Hepatocyte (in vitro differentiated cells): ENCODE data around the gene GXYLT2. TPM values are rescaled to one million over a fixed set of nuclear protein-coding genes. Genes with fewer than 3 reads are reported as not detected.

Experiments
- DNase-seq: peaks from one replicate; pipeline ENCODE4 v3.0.0-alpha.2; 2016; ENCODE audit warnings: low spot score
- H2AFZ ChIP-seq: fragments of 200-600 bp; sonication (generic); 2 replicates; pipeline ENCODE4 v1.6.0; 2016; ENCODE audit warnings: antibody characterized with exemption, mild to moderate bottlenecking
- H3K27ac ChIP-seq: fragments of 200-600 bp; sonication (generic); 2 replicates; pipeline ENCODE4 v1.5.1; 2016; ENCODE audit warnings: mild to moderate bottlenecking
- H3K27me3 ChIP-seq: fragments of 200-600 bp; sonication (generic); 2 replicates; pipeline ENCODE4 v1.6.1; 2016
- H3K36me3 ChIP-seq: fragments of 200-600 bp; sonication (generic); replicated peaks from 2 replicates; pipeline ENCODE4 v1.5.1; 2016; ENCODE audit warnings: low read depth; ENCODE audit not compliant: insufficient read depth
- H3K4me1 ChIP-seq: fragments of 200-600 bp; sonication (generic); 2 replicates; pipeline ENCODE4 v1.5.1; 2016; ENCODE audit warnings: mild to moderate bottlenecking, moderate library complexity; ENCODE audit not compliant: insufficient read depth
- H3K4me2 ChIP-seq: fragments of 200-600 bp; sonication (generic); 2 replicates; pipeline ENCODE4 v1.6.0; 2016
- H3K4me3 ChIP-seq: fragments of 200-600 bp; sonication (generic); 2 replicates; pipeline ENCODE4 v1.5.1; 2016; ENCODE audit warnings: mild to moderate bottlenecking
- H3K79me2 ChIP-seq: fragments of 200-600 bp; sonication (generic); 2 replicates; pipeline ENCODE4 v1.6.0; 2017; ENCODE audit warnings: mild to moderate bottlenecking
- H3K9me2 ChIP-seq: fragments of 200-600 bp; sonication (generic); replicated peaks from 2 replicates; pipeline ENCODE4 v1.6.0; 2017; ENCODE audit warnings: mild to moderate bottlenecking; ENCODE audit not compliant: insufficient read depth
- H3K9me3 ChIP-seq: fragments of 200-600 bp; sonication (generic); 2 replicates; pipeline ENCODE4 v1.5.1; 2016; ENCODE audit warnings: low read depth, mild to moderate bottlenecking
- H4K20me1 ChIP-seq: fragments of 200-600 bp; sonication (generic); 2 replicates; pipeline ENCODE4 v1.6.0; 2016; ENCODE audit warnings: mild to moderate bottlenecking; ENCODE audit not compliant: insufficient read depth, poor library complexity, severe bottlenecking
- EZH2 ChIP-seq: fragments of 200-600 bp; sonication (generic); IDR thresholded peaks from 2 replicates; pipeline ENCODE4 v1.6.1; 2016; ENCODE audit warnings: antibody characterized with exemption, mild to moderate bottlenecking, borderline replicate concordance
- EZH2phosphoT487 ChIP-seq: fragments of 200-600 bp; sonication (generic); IDR thresholded peaks from one replicate; pipeline ENCODE4 v1.6.1; 2018; ENCODE audit warnings: antibody characterized with exemption, mild to moderate bottlenecking, low read depth, moderate library complexity; ENCODE audit not compliant: unreplicated experiment, severe bottlenecking
- WGBS: methylation state at CpG from one replicate; pipeline ENCODE4 v1.1.6; 2016; ENCODE audit warnings: low lambda C conversion rate; ENCODE audit errors: missing lambda C conversion rate; 5-methylcytosine and 5-hydroxymethylcytosine counted together
- polyA plus RNA-seq: library from polyadenylated mRNA; unstranded; fragments of >200 nt; fragmentation: Nextera tagmentation; extraction: Ambion mirVana; gene quantifications from 2 replicates; pipeline ENCODE4 v1.2.1, GENCODE V29; 2016
- total RNA-seq: library from RNA; depleted of rRNA; stranded (reverse); fragments of >200 nt; gene quantifications from 2 replicates; pipeline ENCODE4 v1.2.3, GENCODE V29; 2014
- TF ChIP-seq, protein P1 (sequence below): fragments of 200-600 bp; sonication (generic); IDR thresholded peaks from 2 replicates; pipeline ENCODE4 v1.5.1; 2016; ENCODE audit warnings: antibody characterized with exemption, mild to moderate bottlenecking; ENCODE audit not compliant: poor library complexity

The GXYLT2 gene
- total and polyA plus RNA-seq, 2 experiments from 2014 or later: 27.4 to 35.7 TPM

DNA sequence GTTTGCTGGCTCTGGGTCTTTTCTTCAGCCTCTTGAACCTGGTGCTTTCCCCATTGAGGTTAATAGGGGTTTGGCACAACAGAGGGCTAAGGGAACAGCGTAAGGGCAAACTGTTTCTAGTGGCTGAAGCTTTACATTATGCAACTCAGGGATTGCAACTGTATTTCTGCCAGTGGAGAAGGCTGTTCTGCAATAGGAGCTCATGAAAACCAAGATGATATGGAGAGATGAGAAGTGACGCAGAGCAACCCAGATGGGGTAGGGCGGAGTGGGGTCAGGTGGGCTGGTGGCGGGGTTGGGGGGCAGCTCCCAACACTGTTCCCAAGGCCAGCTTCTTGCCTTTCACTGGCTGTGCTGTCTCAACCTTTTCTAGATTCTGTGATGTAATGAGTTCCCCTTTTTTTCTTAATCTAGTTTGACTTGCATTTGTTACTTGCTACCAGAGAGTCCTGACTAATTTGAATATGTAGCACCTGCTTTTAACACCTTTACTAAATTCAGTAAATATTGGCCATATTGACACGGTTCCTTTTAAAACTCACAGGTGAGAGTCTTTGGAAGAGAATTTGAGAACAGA lies 7.2 kb downstream of the GXYLT2 start:
- Histone ChIP-seq H3K4me3 (no peak overlapping the region), H2AFZ (no peak overlapping the region), H3K9me2 (no peaks in the 10 kb centered on the region), H3K27ac (no peak overlapping the region), H3K9me3 (no peaks in the 10 kb centered on the region), H3K4me2 (no peak overlapping the region), H3K4me1 (peaks cover 40% of the 10 kb centered on the region), H3K27me3 (no peaks in the 10 kb centered on the region), H3K36me3 (no peaks in the 10 kb centered on the region), H4K20me1 (no peaks in the 10 kb centered on the region), H3K79me2 (peaks cover 48% of the 10 kb centered on the region)
- TF ChIP-seq EZH2phosphoT487 (no peak), EZH2 (no peak)
- TF ChIP-seq, protein P1, sequence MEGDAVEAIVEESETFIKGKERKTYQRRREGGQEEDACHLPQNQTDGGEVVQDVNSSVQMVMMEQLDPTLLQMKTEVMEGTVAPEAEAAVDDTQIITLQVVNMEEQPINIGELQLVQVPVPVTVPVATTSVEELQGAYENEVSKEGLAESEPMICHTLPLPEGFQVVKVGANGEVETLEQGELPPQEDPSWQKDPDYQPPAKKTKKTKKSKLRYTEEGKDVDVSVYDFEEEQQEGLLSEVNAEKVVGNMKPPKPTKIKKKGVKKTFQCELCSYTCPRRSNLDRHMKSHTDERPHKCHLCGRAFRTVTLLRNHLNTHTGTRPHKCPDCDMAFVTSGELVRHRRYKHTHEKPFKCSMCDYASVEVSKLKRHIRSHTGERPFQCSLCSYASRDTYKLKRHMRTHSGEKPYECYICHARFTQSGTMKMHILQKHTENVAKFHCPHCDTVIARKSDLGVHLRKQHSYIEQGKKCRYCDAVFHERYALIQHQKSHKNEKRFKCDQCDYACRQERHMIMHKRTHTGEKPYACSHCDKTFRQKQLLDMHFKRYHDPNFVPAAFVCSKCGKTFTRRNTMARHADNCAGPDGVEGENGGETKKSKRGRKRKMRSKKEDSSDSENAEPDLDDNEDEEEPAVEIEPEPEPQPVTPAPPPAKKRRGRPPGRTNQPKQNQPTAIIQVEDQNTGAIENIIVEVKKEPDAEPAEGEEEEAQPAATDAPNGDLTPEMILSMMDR: no peak
- no peak for DNase-seq
- 94% methylated on average over 5 of the region's 5 CpGs for WGBS

DNA sequence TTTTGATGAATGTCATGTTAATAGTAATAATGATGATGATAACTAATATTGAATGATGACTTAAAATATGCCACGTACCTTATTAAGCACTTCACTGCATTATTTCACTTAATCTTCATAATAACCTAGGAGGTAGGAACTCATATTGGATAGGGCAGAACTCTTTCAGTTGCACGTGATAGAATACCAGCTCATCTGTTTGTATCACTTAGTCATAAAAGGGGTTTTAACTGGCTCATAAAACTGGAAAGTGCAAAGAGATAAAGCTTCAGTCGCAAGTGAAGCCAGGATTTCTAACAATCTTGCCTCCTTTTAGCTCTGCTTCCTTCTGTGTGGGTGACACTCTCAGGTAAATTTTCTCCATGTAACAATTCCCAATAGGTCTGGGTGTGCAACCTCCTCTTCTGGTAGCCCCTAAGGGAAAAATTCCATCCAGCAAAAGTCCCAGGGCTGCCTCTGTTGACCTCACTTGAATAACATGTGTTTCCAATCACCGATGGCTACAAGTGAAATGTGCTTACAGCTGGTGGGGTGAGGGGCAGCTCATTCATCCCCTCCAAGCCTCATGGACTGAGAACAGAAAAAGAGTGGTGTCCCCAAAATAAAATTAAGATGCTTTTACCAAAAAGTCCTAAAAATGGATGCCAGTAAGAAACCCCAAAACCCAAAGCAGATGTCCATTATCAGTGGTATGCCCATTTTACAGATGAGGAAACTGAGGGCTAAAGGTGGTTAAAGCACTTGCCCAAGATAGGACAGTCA lies 9.3 kb downstream of the GXYLT2 start:
- 25% methylated on average over 4 of the region's 4 CpGs for WGBS
- TF ChIP-seq EZH2phosphoT487 (no peak), EZH2 (no peak)
- TF ChIP-seq, protein P1: no peak
- H3K27ac ChIP-seq: no peak overlapping the region
- no peak overlapping the region for H2AFZ ChIP-seq
- DNase-seq: peak; percentile 38
- no peaks in the 10 kb centered on the region for H3K9me3 ChIP-seq
- no peak overlapping the region for H3K4me3 ChIP-seq
- H3K36me3 ChIP-seq: no peaks in the 10 kb centered on the region
- H3K79me2 ChIP-seq: peaks cover 54% of the 10 kb centered on the region
- H3K4me1 ChIP-seq: peaks cover 23% of the 10 kb centered on the region
- no peaks in the 10 kb centered on the region for H3K27me3 ChIP-seq
- H3K9me2 ChIP-seq: no peaks in the 10 kb centered on the region
- no peaks in the 10 kb centered on the region for H4K20me1 ChIP-seq
- H3K4me2 ChIP-seq: peak overlapping the region; percentile 39

DNA sequence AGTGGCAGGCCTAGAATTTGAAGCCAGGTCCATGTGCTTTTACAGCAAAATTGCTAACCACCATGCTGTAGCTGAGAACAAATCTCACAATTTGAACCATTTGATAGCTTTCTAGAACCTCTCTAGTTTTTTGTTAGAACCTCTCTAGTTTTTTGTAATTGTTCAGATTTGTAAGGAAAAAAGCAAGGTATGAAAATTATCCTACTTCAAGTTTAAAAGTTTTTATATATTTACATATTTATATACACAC lies 9.8 kb downstream of the GXYLT2 start:
- H3K4me2 ChIP-seq: no peak overlapping the region
- H2AFZ ChIP-seq: no peak overlapping the region
- no peak overlapping the region for H3K27ac ChIP-seq
- TF ChIP-seq EZH2phosphoT487 (no peak), EZH2 (no peak)
- TF ChIP-seq, protein P1: no peak
- H4K20me1 ChIP-seq: no peaks in the 10 kb centered on the region
- H3K4me3 ChIP-seq: no peak overlapping the region
- peaks cover 58% of the 10 kb centered on the region for H3K79me2 ChIP-seq
- DNase-seq: no peak
- H3K27me3 ChIP-seq: no peaks in the 10 kb centered on the region
- no peaks in the 10 kb centered on the region for H3K9me3 ChIP-seq
- peaks cover 18% of the 10 kb centered on the region for H3K4me1 ChIP-seq
- H3K36me3 ChIP-seq: no peaks in the 10 kb centered on the region
- H3K9me2 ChIP-seq: no peaks in the 10 kb centered on the region

DNA sequence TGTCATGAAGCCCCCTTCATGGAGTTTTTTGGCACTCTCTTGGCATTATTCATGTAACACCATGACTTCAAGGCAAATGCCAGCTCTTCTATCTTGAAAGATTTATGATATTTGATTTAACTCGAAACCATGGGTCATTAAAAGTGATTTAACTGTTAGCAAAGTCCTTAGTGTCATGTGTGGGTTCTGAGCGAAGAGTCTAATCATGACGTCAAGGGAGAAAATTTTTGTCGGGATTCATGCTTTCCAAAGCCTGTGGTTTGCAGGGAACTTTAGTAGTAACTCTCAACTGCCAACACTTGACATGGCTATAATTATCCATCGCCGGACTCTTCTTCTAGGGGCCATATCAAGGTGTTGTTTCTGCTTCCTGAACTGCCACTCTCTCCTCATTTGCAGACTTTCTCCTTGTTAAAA lies 11.5 kb downstream of the GXYLT2 start:
- Histone ChIP-seq H3K9me2 (no peaks in the 10 kb centered on the region), H2AFZ (no peak overlapping the region), H3K4me2 (no peak overlapping the region), H3K36me3 (no peaks in the 10 kb centered on the region), H3K9me3 (no peaks in the 10 kb centered on the region), H4K20me1 (no peaks in the 10 kb centered on the region), H3K4me3 (no peak overlapping the region), H3K4me1 (peaks cover 12% of the 10 kb centered on the region), H3K27ac (no peak overlapping the region), H3K27me3 (no peaks in the 10 kb centered on the region), H3K79me2 (peaks cover 52% of the 10 kb centered on the region)
- no peak for DNase-seq
- TF ChIP-seq, protein P1: no peak
- TF ChIP-seq EZH2: no peak
- TF ChIP-seq EZH2phosphoT487: no peak
- WGBS: 73% methylated on average over 6 of the region's 6 CpGs
